Panc1 (cell line): ENCODE measurements around the gene NMT1.

Experiments used
- CTCF ChIP-seq: fragments of 450-650 bp; IDR thresholded peaks from 2 replicates; pipeline ENCODE4 v1.5.1; 2017; ENCODE audit warnings: mild to moderate bottlenecking
- POLR2AphosphoS5 ChIP-seq: IDR thresholded peaks from 2 replicates; pipeline ENCODE4 v1.6.1; 2012; ENCODE audit warnings: mild to moderate bottlenecking, low read depth, low read length, moderate library complexity
- REST ChIP-seq, 2 experiments: IDR thresholded peaks; 2 replicates each; pipeline ENCODE4 v1.6.1; 2011 to 2012; ENCODE audit warnings: low read depth in 2 of 2, control low read depth in 1 of 2, low read length in 1 of 2, mild to moderate bottlenecking in 1 of 2, moderate library complexity in 1 of 2; ENCODE audit not compliant: insufficient read depth in 1 of 2

- TF ChIP-seq CTCF = no peak
- TF ChIP-seq REST (IDR thresholded peaks at IDR 0.05; ENCODE audit: insufficient read depth in 1 of 2, low read depth in 2 of 2, low read length in 1 of 2) = no peak
- no peak for TF ChIP-seq POLR2AphosphoS5
Observed at GRCh38 chr17:45096926-45097325, 35.8 kb downstream of the NMT1 start.
